Endothelial cell of umbilical vein (primary cell): ENCODE measurements around the gene KMT2C.

Experiments used
- EZH2 ChIP-seq: IDR thresholded peaks from 2 replicates; pipeline ENCODE4 v1.6.1; 2012; ENCODE audit warnings: borderline replicate concordance, low read depth, mild to moderate bottlenecking, moderate library complexity, low read length, inconsistent platforms; ENCODE audit not compliant: severe bottlenecking
- FOS ChIP-seq: IDR thresholded peaks from 2 replicates; pipeline ENCODE4 v1.6.1; 2011; ENCODE audit warnings: mild to moderate bottlenecking, low read length, moderate library complexity, borderline replicate concordance; ENCODE audit not compliant: insufficient read depth
- JUN ChIP-seq: IDR thresholded peaks from 2 replicates; pipeline ENCODE4 v1.6.1; 2011; ENCODE audit warnings: borderline replicate concordance, low read depth; ENCODE audit not compliant: insufficient read length, insufficient read depth
- MYC ChIP-seq: IDR thresholded peaks from one replicate; pipeline ENCODE4 v1.6.1; 2011; ENCODE audit warnings: mild to moderate bottlenecking, low read depth, low read length
- POLR2A ChIP-seq: IDR thresholded peaks from 2 replicates; pipeline ENCODE4 v1.6.1; 2012; ENCODE audit warnings: low read depth, mild to moderate bottlenecking, control low read depth, low read length
- POLR2AphosphoS5 ChIP-seq: IDR thresholded peaks from 2 replicates; pipeline ENCODE4 v1.6.1; 2012; ENCODE audit warnings: low read depth, mild to moderate bottlenecking, control low read depth, low read length, moderate library complexity; ENCODE audit not compliant: insufficient read depth
- TF ChIP-seq, protein P1 (sequence below), 2 donors: IDR thresholded peaks; 1 replicate in 1 of 2; 2 replicates in 1 of 2; pipeline ENCODE4 v1.5.1; 2011; ENCODE audit warnings: low read length in 2 of 2, mild to moderate bottlenecking in 2 of 2, moderate library complexity in 2 of 2, control low read depth in 1 of 2, inconsistent platforms in 1 of 2, low read depth in 1 of 2; ENCODE audit not compliant: insufficient read depth in 1 of 2; ENCODE audit errors: extremely low read depth in 1 of 2
- TF ChIP-seq, protein P2 (sequence below): IDR thresholded peaks from 2 replicates; pipeline ENCODE4 v1.6.1; 2011; ENCODE audit not compliant: insufficient read depth, insufficient read length

DNA sequence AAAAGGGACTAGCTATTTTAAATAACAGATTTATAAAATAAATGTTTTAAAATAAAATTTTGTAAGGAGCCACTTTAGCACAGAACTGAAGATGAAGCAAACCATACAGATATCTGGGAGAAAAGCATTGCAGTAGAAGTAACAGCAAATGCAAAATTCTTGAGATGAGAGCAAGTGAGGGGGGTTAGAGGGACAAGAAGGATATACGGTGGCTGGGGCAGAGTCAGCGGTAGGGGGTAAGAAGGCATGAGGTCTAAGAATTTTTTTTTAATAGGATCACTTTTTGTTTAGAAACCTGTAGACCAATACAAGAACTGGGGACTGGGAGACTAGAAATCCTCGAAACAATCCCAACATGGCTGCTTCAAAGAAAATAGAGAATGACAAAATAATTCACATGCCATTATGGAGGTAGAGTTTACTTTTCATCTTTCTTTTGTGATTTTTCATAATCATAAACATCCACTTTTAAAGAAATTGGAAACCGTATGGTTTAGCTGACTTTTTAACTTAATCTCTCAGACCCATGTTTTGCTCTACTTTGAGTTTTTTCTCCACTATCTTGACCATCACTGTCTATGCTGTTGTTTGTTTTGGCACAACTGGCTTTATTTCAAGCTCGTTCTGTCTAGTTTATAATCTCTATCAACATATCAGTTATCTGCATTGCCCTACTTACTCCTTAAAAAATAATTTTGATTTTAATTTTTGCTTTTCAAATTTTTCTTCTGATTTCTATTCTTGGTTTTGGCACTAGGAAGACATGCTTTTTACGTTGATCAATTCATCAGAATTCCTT is 73.5 kb downstream of the KMT2C start:
- TF ChIP-seq JUN (no peak), POLR2A (no peak), FOS (no peak), MYC (no peak), POLR2AphosphoS5 (no peak), EZH2 (no peak)
- TF ChIP-seq, protein P1, sequence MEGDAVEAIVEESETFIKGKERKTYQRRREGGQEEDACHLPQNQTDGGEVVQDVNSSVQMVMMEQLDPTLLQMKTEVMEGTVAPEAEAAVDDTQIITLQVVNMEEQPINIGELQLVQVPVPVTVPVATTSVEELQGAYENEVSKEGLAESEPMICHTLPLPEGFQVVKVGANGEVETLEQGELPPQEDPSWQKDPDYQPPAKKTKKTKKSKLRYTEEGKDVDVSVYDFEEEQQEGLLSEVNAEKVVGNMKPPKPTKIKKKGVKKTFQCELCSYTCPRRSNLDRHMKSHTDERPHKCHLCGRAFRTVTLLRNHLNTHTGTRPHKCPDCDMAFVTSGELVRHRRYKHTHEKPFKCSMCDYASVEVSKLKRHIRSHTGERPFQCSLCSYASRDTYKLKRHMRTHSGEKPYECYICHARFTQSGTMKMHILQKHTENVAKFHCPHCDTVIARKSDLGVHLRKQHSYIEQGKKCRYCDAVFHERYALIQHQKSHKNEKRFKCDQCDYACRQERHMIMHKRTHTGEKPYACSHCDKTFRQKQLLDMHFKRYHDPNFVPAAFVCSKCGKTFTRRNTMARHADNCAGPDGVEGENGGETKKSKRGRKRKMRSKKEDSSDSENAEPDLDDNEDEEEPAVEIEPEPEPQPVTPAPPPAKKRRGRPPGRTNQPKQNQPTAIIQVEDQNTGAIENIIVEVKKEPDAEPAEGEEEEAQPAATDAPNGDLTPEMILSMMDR (IDR thresholded peaks at IDR 0.05; ENCODE audit: extremely low read depth in 1 of 2, insufficient read depth in 1 of 2, low read depth in 1 of 2, low read length in 2 of 2): no peak
- TF ChIP-seq, protein P2, sequence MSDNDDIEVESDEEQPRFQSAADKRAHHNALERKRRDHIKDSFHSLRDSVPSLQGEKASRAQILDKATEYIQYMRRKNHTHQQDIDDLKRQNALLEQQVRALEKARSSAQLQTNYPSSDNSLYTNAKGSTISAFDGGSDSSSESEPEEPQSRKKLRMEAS: no peak
